H1 (cell line): ENCODE results near the gene PMF1. TPM values are rescaled to one million over a fixed set of nuclear protein-coding genes. Genes with fewer than 3 reads are reported as not detected.

Experiments
- CTCF ChIA-PET: fragments of 300-600 bp; sonication (Branson Sonifier 250); formaldehyde crosslinking; loops from one replicate; lab custom pipeline; 2021; ENCODE audit not compliant: partially characterized antibody; lab: Charles Lee
- POLR2A ChIA-PET: fragments of 300-600 bp; sonication (Branson Sonifier 250); formaldehyde crosslinking; loops from one replicate; lab custom pipeline; 2021; ENCODE audit warnings: inconsistent platforms; ENCODE audit not compliant: partially characterized antibody; lab: Charles Lee
- DNase-seq, 2 experiments: peaks; one replicate each; pipeline versions ENCODE4 v3.0.0 to v3.0.0-alpha.2; 2010 to 2022; ENCODE audit warnings: low spot score in 2 of 2, low read depth in 1 of 2, mixed read lengths in 1 of 2
- FAIRE-seq: peaks from 2 replicates; lab custom pipeline; 2011; peaks lifted over from hg19 to GRCh38; lab: Jason Lieb, UNC
- H2AFZ ChIP-seq: 2 replicates; pipeline ENCODE4 v1.8.1; 2012; ENCODE audit warnings: low read length, inconsistent platforms
- H2AK5ac ChIP-seq: 2 replicates; pipeline ENCODE4 v1.6.1; 2013; ENCODE audit warnings: low read depth, low read length
- H2BK120ac ChIP-seq: replicated peaks from 2 replicates; pipeline ENCODE3; 2013; ENCODE audit warnings: low read depth, low read length, inconsistent platforms
- H2BK12ac ChIP-seq: 2 replicates; pipeline ENCODE4 v1.6.1; 2013; ENCODE audit warnings: low read depth, low read length
- H2BK15ac ChIP-seq: 2 replicates; pipeline ENCODE4 v1.6.1; 2013; ENCODE audit warnings: low read length
- H2BK20ac ChIP-seq: 2 replicates; pipeline ENCODE4 v1.6.1; 2013; ENCODE audit warnings: low read length
- H2BK5ac ChIP-seq: 2 replicates; pipeline ENCODE4 v1.6.1; 2013; ENCODE audit warnings: low read depth, low read length
- H3K14ac ChIP-seq: 2 replicates; pipeline ENCODE4 v1.6.1; 2013; ENCODE audit warnings: inconsistent platforms; ENCODE audit not compliant: insufficient read length
- H3K18ac ChIP-seq: 2 replicates; pipeline ENCODE4 v1.6.1; 2013; ENCODE audit warnings: low read length; ENCODE audit errors: extremely low read depth
- H3K23ac ChIP-seq: 2 replicates; pipeline ENCODE4 v1.6.1; 2013; ENCODE audit warnings: inconsistent platforms; ENCODE audit not compliant: insufficient read length
- H3K23me2 ChIP-seq: 2 replicates; pipeline ENCODE4 v1.6.1; 2013; ENCODE audit warnings: low read depth, low read length
- H3K27ac ChIP-seq: 2 replicates; pipeline ENCODE4 v1.6.1; 2011; ENCODE audit warnings: low read depth, low read length, inconsistent platforms
- H3K27me3 ChIP-seq, 4 experiments: replicated peaks in 1 of 4; 1 replicate in 1 of 4; 2 replicates in 3 of 4; pipeline versions ENCODE4 v1.6.1 to v1.8.1; 2011 to 2013; ENCODE audit warnings: low read length in 3 of 4, mild to moderate bottlenecking in 3 of 4, inconsistent platforms in 2 of 4, mixed read lengths in 2 of 4, moderate library complexity in 1 of 4; ENCODE audit not compliant: control insufficient read depth in 3 of 4, insufficient read depth in 3 of 4; ENCODE audit errors: extremely low read depth in 1 of 4
- H3K36me3 ChIP-seq, 4 experiments: 2 replicates each; pipeline versions ENCODE4 v1.6.1 to v1.8.1; 2011 to 2013; ENCODE audit warnings: mild to moderate bottlenecking in 4 of 4, low read length in 3 of 4, moderate library complexity in 2 of 4, control low read depth in 1 of 4, inconsistent platforms in 1 of 4; ENCODE audit not compliant: insufficient read depth in 4 of 4, control insufficient read depth in 2 of 4
- H3K4ac ChIP-seq: replicated peaks from 2 replicates; pipeline ENCODE3; 2013; ENCODE audit warnings: low read length, low read depth, mixed read lengths, inconsistent platforms; ENCODE audit not compliant: insufficient read length
- H3K4me1 ChIP-seq, 4 experiments: replicated peaks in 1 of 4; 1 replicate in 1 of 4; 2 replicates in 3 of 4; pipeline versions ENCODE4 v1.6.1 to v1.8.1; 2011 to 2013; ENCODE audit warnings: low read length in 3 of 4, inconsistent platforms in 2 of 4, mixed read lengths in 1 of 4; ENCODE audit not compliant: insufficient read depth in 4 of 4, control insufficient read depth in 3 of 4
- H3K4me2 ChIP-seq, 2 experiments: 2 replicates each; pipeline versions ENCODE4 v1.6.1 to v1.8.1; 2011 to 2013; ENCODE audit warnings: low read depth in 2 of 2, low read length in 2 of 2, control low read depth in 1 of 2, inconsistent platforms in 1 of 2, mild to moderate bottlenecking in 1 of 2; ENCODE audit not compliant: insufficient read depth in 1 of 2
- H3K4me3 ChIP-seq, 4 experiments: fragments of 200-600, 300-600 bp in 1 of 4; sonication (generic), shearing (Covaris generic), sonication (Bioruptor Twin) in 1 of 4; 2 replicates each; pipeline versions ENCODE4 v1.5.1 to v1.8.1; 2011 to 2016; ENCODE audit warnings: low read length in 4 of 4, low read depth in 3 of 4, control low read depth in 2 of 4, inconsistent platforms in 2 of 4, mild to moderate bottlenecking in 2 of 4, mixed read lengths in 1 of 4, moderate library complexity in 1 of 4; ENCODE audit not compliant: insufficient read depth in 2 of 4; ENCODE audit errors: extremely low read depth in 1 of 4
- H3K56ac ChIP-seq: replicated peaks from 2 replicates; pipeline ENCODE3; 2013; ENCODE audit warnings: low read depth, mild to moderate bottlenecking, mixed read lengths, low read length, inconsistent platforms; ENCODE audit not compliant: insufficient read length
- H3K79me1 ChIP-seq: 2 replicates; pipeline ENCODE4 v1.6.1; 2013; ENCODE audit warnings: low read depth, low read length, control low read depth
- H3K79me2 ChIP-seq, 2 experiments: 2 replicates each; pipeline versions ENCODE4 v1.6.1 to v1.8.1; 2012 to 2013; ENCODE audit warnings: low read length in 2 of 2, mild to moderate bottlenecking in 2 of 2, inconsistent platforms in 1 of 2; ENCODE audit not compliant: insufficient read depth in 2 of 2, control insufficient read depth in 1 of 2
- H3K9ac ChIP-seq, 4 experiments: replicated peaks in 1 of 4; 1 replicate in 1 of 4; 2 replicates in 3 of 4; pipeline versions ENCODE4 v1.6.1 to v1.8.1; 2011 to 2013; ENCODE audit warnings: low read depth in 3 of 4, low read length in 3 of 4, control low read depth in 2 of 4, mild to moderate bottlenecking in 2 of 4, moderate library complexity in 2 of 4, inconsistent platforms in 1 of 4; ENCODE audit errors: extremely low read depth in 1 of 4
- H3K9me3 ChIP-seq, 2 experiments: 2 replicates each; pipeline versions ENCODE4 v1.6.1 to v1.8.1; 2012 to 2013; ENCODE audit warnings: mild to moderate bottlenecking in 2 of 2, moderate library complexity in 2 of 2, control low read depth in 1 of 2, inconsistent platforms in 1 of 2, low read depth in 1 of 2, low read length in 1 of 2, mixed read lengths in 1 of 2; ENCODE audit not compliant: insufficient read depth in 2 of 2
- H4K20me1 ChIP-seq, 2 experiments: replicated peaks in 1 of 2; 2 replicates each; pipeline versions ENCODE3 to v1.8.1; 2011 to 2013; ENCODE audit warnings: inconsistent platforms in 2 of 2, low read length in 2 of 2, mild to moderate bottlenecking in 1 of 2; ENCODE audit not compliant: insufficient read depth in 2 of 2, control insufficient read depth in 1 of 2
- H4K5ac ChIP-seq: 2 replicates; pipeline ENCODE4 v1.6.1; 2013; ENCODE audit warnings: low read length, low read depth, mixed read lengths, inconsistent platforms; ENCODE audit not compliant: insufficient read length
- H4K8ac ChIP-seq: 2 replicates; pipeline ENCODE4 v1.8.0; 2013; ENCODE audit warnings: mild to moderate bottlenecking, moderate library complexity, low read length, inconsistent platforms; ENCODE audit not compliant: insufficient read depth; ENCODE audit errors: extremely low read depth
- H4K91ac ChIP-seq: replicated peaks from 2 replicates; pipeline ENCODE3; 2013; ENCODE audit warnings: low read length, mixed read lengths, inconsistent platforms; ENCODE audit not compliant: insufficient read length
- ATF3 ChIP-seq: IDR thresholded peaks from 2 replicates; pipeline ENCODE4 v1.6.1; 2011; ENCODE audit warnings: low read depth, mild to moderate bottlenecking, low read length; ENCODE audit not compliant: insufficient read depth
- EGR1 ChIP-seq: IDR thresholded peaks from 2 replicates; pipeline ENCODE4 v1.6.1; 2011; ENCODE audit warnings: low read depth, low read length, borderline replicate concordance
- POLR2AphosphoS5 ChIP-seq: IDR thresholded peaks from 2 replicates; pipeline ENCODE4 v1.6.1; 2011; ENCODE audit warnings: low read depth, low read length
- RAD21 ChIP-seq, 2 experiments: IDR thresholded peaks in 1 of 2; conservative IDR thresholded peaks in 1 of 2; 2 replicates each; pipeline ENCODE4 v1.6.1; 2011; ENCODE audit warnings: low read depth in 2 of 2, low read length in 2 of 2, improper control_type of control experiment in 1 of 2, inconsistent platforms in 1 of 2, mild to moderate bottlenecking in 1 of 2, moderate library complexity in 1 of 2
- RBBP5 ChIP-seq: IDR thresholded peaks from 2 replicates; pipeline ENCODE4 v1.7.1; 2012; ENCODE audit warnings: low read depth, mild to moderate bottlenecking, inconsistent platforms, low read length, moderate library complexity, borderline replicate concordance
- RFX5 ChIP-seq: IDR thresholded peaks from 2 replicates; pipeline ENCODE4 v1.6.1; 2011; ENCODE audit warnings: low read depth, low read length, improper control_type of control experiment, borderline replicate concordance
- RXRA ChIP-seq: IDR thresholded peaks from 2 replicates; pipeline ENCODE4 v1.6.1; 2011; ENCODE audit warnings: low read depth, mild to moderate bottlenecking, low read length, moderate library complexity; ENCODE audit not compliant: insufficient read depth
- WGBS, 2 experiments: shearing (Covaris generic) in 1 of 2; methylation state at CpG; one replicate each; pipeline versions ENCODE4 v1.1.6 to v1.1.7; 2013 to 2015; ENCODE audit warnings: low lambda C conversion rate in 2 of 2, mixed read lengths in 2 of 2, inconsistent platforms in 1 of 2, low coverage in 1 of 2, missing lambda C conversion rate in 1 of 2; ENCODE audit not compliant: insufficient replicate concordance in 2 of 2, insufficient coverage in 1 of 2, insufficient read length in 1 of 2; ENCODE audit errors: extremely low coverage in 1 of 2, missing lambda C conversion rate in 1 of 2; 5-methylcytosine and 5-hydroxymethylcytosine counted together
- polyA plus RNA-seq, 7 experiments: library from polyadenylated mRNA; depleted of rRNA in 3 of 7; stranded (reverse) in 5 of 7; unstranded in 2 of 7; fragments of >200 nt in 5 of 7; fragments of 200-250 nt in 2 of 7; gene quantifications; 1 replicate in 5 of 7; 2 replicates in 1 of 7; 4 replicates in 1 of 7; pipeline versions ENCODE4 v1.2.1 to v1.2.3, GENCODE V29; 2011 to 2013; ENCODE audit warnings: missing spikeins in 2 of 7, mixed read lengths in 2 of 7
- total RNA-seq: library from RNA; stranded (reverse); fragmentation: NEBNext Ultra II Directional; extraction: Animal tissue kit (Norgen Biotek cat#: 25700); gene quantifications from 2 replicates; pipeline ENCODE4 v1.2.1, GENCODE V29; 2021

Gene PMF1
- total and polyA plus RNA-seq, 2 of the 8 experiments (the other 6 are each of a cell fraction or from before 2014, with no cell fraction given), result 113 to 296 TPM

- no peak overlapping the region for H2BK15ac ChIP-seq
- DNase-seq (no peak), FAIRE-seq (no peak)
- no peak overlapping the region for H2AFZ ChIP-seq
- no peak overlapping the region for H3K14ac ChIP-seq
- no peak for TF ChIP-seq RXRA
- no peak for TF ChIP-seq RAD21 (IDR thresholded peaks at IDR 0.05 in 1 of 2, conservative IDR thresholded peaks at IDR 0.05 in 1 of 2; ENCODE audit: low read depth in 2 of 2, low read length in 2 of 2)
- no peak for TF ChIP-seq ATF3
- TF ChIP-seq RBBP5, result no peak
- no peak for TF ChIP-seq RFX5
- no peak for TF ChIP-seq EGR1
- no peak for TF ChIP-seq POLR2AphosphoS5
- no peak overlapping the region for H3K4me3 ChIP-seq
- H3K18ac ChIP-seq, result no peak overlapping the region
- H3K4ac ChIP-seq, result no peak overlapping the region
- H3K4me1 ChIP-seq, result no peaks in the 10 kb centered on the region
- CTCF ChIA-PET, result interaction anchor here (0.9 to 1.2 kb wide), 3 partner anchors 18 to 139 kb away, joined by 3 read pairs; no protein-coding TSS in a partner anchor
- no peak overlapping the region for H2BK5ac ChIP-seq
- no peak overlapping the region for H3K9ac ChIP-seq
- H3K56ac ChIP-seq, result no peak overlapping the region
- H3K9me3 ChIP-seq, result peaks cover 0 to 2% of the 10 kb centered on the region in 2 experiments; a peak in 1 of 4 replicates
- no peaks in the 10 kb centered on the region for H3K27me3 ChIP-seq
- no peak overlapping the region for H3K23ac ChIP-seq
- H2BK12ac ChIP-seq, result no peak overlapping the region
- H3K4me2 ChIP-seq, result no peak overlapping the region
- no peaks in the 10 kb centered on the region for H3K23me2 ChIP-seq
- POLR2A ChIA-PET, result interaction anchor here (1.1 to 1.5 kb wide), 4 partner anchors 8 to 130 kb away, joined by 3 to 5 read pairs (median 3); no protein-coding TSS in a partner anchor
- 94% methylated on average over 4 of the region's 4 CpGs; no CpG with 5 or more reads in 1 of the 2 experiments for WGBS, 2 experiments
- H3K27ac ChIP-seq, result no peak overlapping the region
- H3K79me1 ChIP-seq, result no peaks in the 10 kb centered on the region
- no peak overlapping the region for H2BK20ac ChIP-seq
- no peak overlapping the region for H2BK120ac ChIP-seq
- peaks cover 2 to 3% of the 10 kb centered on the region in 2 experiments for H4K20me1 ChIP-seq
- no peaks in the 10 kb centered on the region for H3K79me2 ChIP-seq
- no peak overlapping the region for H4K5ac ChIP-seq
- H4K91ac ChIP-seq, result no peak overlapping the region
- H3K36me3 ChIP-seq, result peaks cover 42 to 84% (median 73%) of the 10 kb centered on the region in 4 experiments
- no peak overlapping the region for H4K8ac ChIP-seq
- no peak overlapping the region for H2AK5ac ChIP-seq
Observed at GRCh38 chr1:156268336-156268735, 55.5 kb downstream of the PMF1 start.
